Measurements from ENCODE around the gene USF3. TPM values are rescaled to one million over a fixed set of nuclear protein-coding genes. Genes with fewer than 3 reads are reported as not detected.

USF3 gene
- total and polyA plus RNA-seq, 2 donors (not counting 1 experiment from before 2014, with no cell fraction given), result 9.8 to 38.9 TPM

DNA sequence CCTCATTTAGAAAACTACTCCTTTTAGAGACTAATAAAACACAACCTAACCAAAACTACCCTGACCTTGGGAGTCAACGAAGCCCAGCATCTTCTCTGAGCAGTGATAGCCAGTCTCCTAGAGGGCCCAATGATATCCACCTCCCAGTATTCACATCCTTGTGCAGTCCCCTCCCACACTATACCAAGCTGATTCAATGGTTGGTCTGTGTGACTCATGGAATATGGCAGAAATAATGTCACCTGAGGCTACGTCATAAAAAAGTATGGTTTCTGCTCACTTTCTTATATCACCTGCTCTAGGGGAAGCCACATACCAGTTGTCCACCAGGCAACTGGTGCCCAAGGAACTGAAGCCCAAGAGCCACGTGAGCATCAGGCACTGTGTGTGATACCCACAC lies 21.4 kb upstream of the USF3 start:
- no peak overlapping the region for H3K4me3 ChIP-seq (ENCODE audit: control extremely low read depth in 1 of 5, extremely low read depth in 1 of 5, insufficient read depth in 1 of 5, low read depth in 2 of 5, low read length in 4 of 5)
- no peaks in the 10 kb centered on the region for H4K20me1 ChIP-seq (ENCODE audit: control insufficient read depth, insufficient read depth, low read length, poor library complexity, severe bottlenecking)
- no peak for ATAC-seq (ENCODE audit: low read depth)
- intact Hi-C loops (cut with micrococcal nuclease), result no loop called here
- TF ChIP-seq EZH2 (IDR thresholded peaks at IDR 0.05; ENCODE audit: borderline replicate concordance, insufficient read depth, low read depth, low read length, poor library complexity, severe bottlenecking), result no peak
- TF ChIP-seq, protein P1, sequence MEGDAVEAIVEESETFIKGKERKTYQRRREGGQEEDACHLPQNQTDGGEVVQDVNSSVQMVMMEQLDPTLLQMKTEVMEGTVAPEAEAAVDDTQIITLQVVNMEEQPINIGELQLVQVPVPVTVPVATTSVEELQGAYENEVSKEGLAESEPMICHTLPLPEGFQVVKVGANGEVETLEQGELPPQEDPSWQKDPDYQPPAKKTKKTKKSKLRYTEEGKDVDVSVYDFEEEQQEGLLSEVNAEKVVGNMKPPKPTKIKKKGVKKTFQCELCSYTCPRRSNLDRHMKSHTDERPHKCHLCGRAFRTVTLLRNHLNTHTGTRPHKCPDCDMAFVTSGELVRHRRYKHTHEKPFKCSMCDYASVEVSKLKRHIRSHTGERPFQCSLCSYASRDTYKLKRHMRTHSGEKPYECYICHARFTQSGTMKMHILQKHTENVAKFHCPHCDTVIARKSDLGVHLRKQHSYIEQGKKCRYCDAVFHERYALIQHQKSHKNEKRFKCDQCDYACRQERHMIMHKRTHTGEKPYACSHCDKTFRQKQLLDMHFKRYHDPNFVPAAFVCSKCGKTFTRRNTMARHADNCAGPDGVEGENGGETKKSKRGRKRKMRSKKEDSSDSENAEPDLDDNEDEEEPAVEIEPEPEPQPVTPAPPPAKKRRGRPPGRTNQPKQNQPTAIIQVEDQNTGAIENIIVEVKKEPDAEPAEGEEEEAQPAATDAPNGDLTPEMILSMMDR (IDR thresholded peaks at IDR 0.05), result no peak
- Mint-ChIP-seq H3K27me3 (no peaks in the 10 kb centered on the region), H3K27ac (no peak overlapping the region), H3K9me3 (ENCODE audit: insufficient read depth) (no peaks in the 10 kb centered on the region), H3K4me3 (no peak overlapping the region), H3K4me1 (peaks cover 11% of the 10 kb centered on the region)
- H3K27me3 ChIP-seq (replicated peaks in 1 of 4; ENCODE audit: control extremely low read depth in 1 of 4, control insufficient read depth in 3 of 4, insufficient read depth in 4 of 4, low read length in 3 of 4), result no peaks in the 10 kb centered on the region
- no peak overlapping the region for H3K4me2 ChIP-seq (replicated peaks; ENCODE audit: low read depth, low read length, poor library complexity, severe bottlenecking)
- H3K9ac ChIP-seq (ENCODE audit: low read length), result no peak overlapping the region
- WGBS (ENCODE audit: insufficient coverage), result 97% methylated on average over 3 of the region's 3 CpGs
- no peaks in the 10 kb centered on the region for H3K79me2 ChIP-seq (ENCODE audit: control insufficient read depth, insufficient read depth, low read length)
- DNase-seq, result no peak
- no peak overlapping the region for H2AFZ ChIP-seq (ENCODE audit: insufficient read depth, low read depth, low read length, poor library complexity, severe bottlenecking)
- peaks cover 0 to 4% of the 10 kb centered on the region in 2 donors for H3K4me1 ChIP-seq (ENCODE audit: control insufficient read depth in 2 of 2, insufficient read depth in 2 of 2, low read length in 2 of 2)
- CTCF ChIA-PET, result interaction anchor here (1.1 kb wide), 1 partner anchor 9 kb away, joined by 3 read pairs; no protein-coding TSS in a partner anchor
- peaks cover 17 to 26% of the 10 kb centered on the region in 2 experiments for H3K36me3 ChIP-seq (replicated peaks in 1 of 2; ENCODE audit: control extremely low read depth in 1 of 2, control insufficient read depth in 1 of 2, extremely low read depth in 1 of 2, insufficient read depth in 2 of 2, low read length in 1 of 2)
- no peak overlapping the region for H3K27ac ChIP-seq (ENCODE audit: low read length in 2 of 2)
- POLR2A ChIA-PET, result no interaction called here
- no peaks in the 10 kb centered on the region for H3K9me3 ChIP-seq (ENCODE audit: control extremely low read depth in 1 of 3, control insufficient read depth in 2 of 3, insufficient read depth in 1 of 3, low read length in 2 of 3)

DNA sequence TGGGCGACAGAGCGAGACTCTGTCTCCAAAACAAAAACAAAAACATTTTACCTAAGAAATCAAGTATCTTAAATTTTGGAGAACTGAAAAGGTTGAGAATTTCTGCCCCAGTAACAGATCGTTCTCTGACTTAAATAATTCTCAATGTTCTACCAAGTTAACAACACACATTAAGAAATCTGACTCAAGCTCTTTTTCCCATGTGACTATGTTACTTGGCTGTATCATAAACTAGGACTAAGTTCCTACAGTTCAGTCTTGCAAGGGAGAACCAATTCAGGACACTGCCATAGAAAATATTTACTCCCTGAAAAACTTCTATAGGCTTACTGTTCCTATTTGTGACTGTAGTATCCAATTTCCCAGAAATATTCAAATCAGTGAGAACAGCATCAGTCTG lies 20.9 kb upstream of the USF3 start:
- no peak overlapping the region for H3K27ac ChIP-seq (ENCODE audit: low read length in 2 of 2)
- no peaks in the 10 kb centered on the region for H3K9me3 ChIP-seq (ENCODE audit: control extremely low read depth in 1 of 3, control insufficient read depth in 2 of 3, insufficient read depth in 1 of 3, low read length in 2 of 3)
- Mint-ChIP-seq H3K4me3 (no peak overlapping the region), H3K27ac (no peak overlapping the region), H3K27me3 (no peaks in the 10 kb centered on the region), H3K9me3 (ENCODE audit: insufficient read depth) (no peaks in the 10 kb centered on the region), H3K4me1 (peaks cover 10% of the 10 kb centered on the region)
- TF ChIP-seq, protein P1 (IDR thresholded peaks at IDR 0.05), result no peak
- no peak for TF ChIP-seq EZH2 (IDR thresholded peaks at IDR 0.05; ENCODE audit: borderline replicate concordance, insufficient read depth, low read depth, low read length, poor library complexity, severe bottlenecking)
- intact Hi-C loops (cut with micrococcal nuclease), result no loop called here
- ATAC-seq (ENCODE audit: low read depth), result no peak
- no peaks in the 10 kb centered on the region for H3K79me2 ChIP-seq (ENCODE audit: control insufficient read depth, insufficient read depth, low read length)
- peaks cover 17 to 26% of the 10 kb centered on the region in 2 experiments for H3K36me3 ChIP-seq (replicated peaks in 1 of 2; ENCODE audit: control extremely low read depth in 1 of 2, control insufficient read depth in 1 of 2, extremely low read depth in 1 of 2, insufficient read depth in 2 of 2, low read length in 1 of 2)
- no peak for DNase-seq
- no peak overlapping the region for H3K4me3 ChIP-seq (ENCODE audit: control extremely low read depth in 1 of 5, extremely low read depth in 1 of 5, insufficient read depth in 1 of 5, low read depth in 2 of 5, low read length in 4 of 5)
- no peak overlapping the region for H2AFZ ChIP-seq (ENCODE audit: insufficient read depth, low read depth, low read length, poor library complexity, severe bottlenecking)
- H3K27me3 ChIP-seq (replicated peaks in 1 of 4; ENCODE audit: control extremely low read depth in 1 of 4, control insufficient read depth in 3 of 4, insufficient read depth in 4 of 4, low read length in 3 of 4), result no peaks in the 10 kb centered on the region
- CTCF ChIA-PET, result no interaction called here
- POLR2A ChIA-PET, result no interaction called here
- WGBS (ENCODE audit: insufficient coverage), result 83% methylated on average over 1 of the region's 3 CpGs
- no peak overlapping the region for H3K9ac ChIP-seq (ENCODE audit: low read length)
- H3K4me2 ChIP-seq (replicated peaks; ENCODE audit: low read depth, low read length, poor library complexity, severe bottlenecking), result no peak overlapping the region
- no peaks in the 10 kb centered on the region for H4K20me1 ChIP-seq (ENCODE audit: control insufficient read depth, insufficient read depth, low read length, poor library complexity, severe bottlenecking)
- H3K4me1 ChIP-seq (ENCODE audit: control insufficient read depth in 2 of 2, insufficient read depth in 2 of 2, low read length in 2 of 2), result peaks cover 0 to 4% of the 10 kb centered on the region in 2 donors
